Smooth muscle cell (in vitro differentiated cells): ENCODE results near the gene HLA-G. TPM values are rescaled to one million over a fixed set of nuclear protein-coding genes. Genes with fewer than 3 reads are reported as not detected.
A peak's percentile ranks its signal among the peaks of the same experiment; 100 is the strongest.

ENCODE experiments used
- DNase-seq: peaks from one replicate; lab custom pipeline; 2025; ENCODE audit not compliant: unreplicated experiment; lab: John Stamatoyannopoulos, UW
- H2AFZ ChIP-seq: fragments of 200-600 bp; sonication (generic); 2 replicates; pipeline ENCODE4 v1.6.0; 2016; ENCODE audit warnings: antibody characterized with exemption, low read depth, mild to moderate bottlenecking
- H3F3A ChIP-seq: fragments of 200-600 bp; sonication (generic); 2 replicates; pipeline ENCODE4 v1.6.0; 2017; ENCODE audit warnings: antibody characterized with exemption, low read depth
- H3K27ac ChIP-seq: fragments of 200-600 bp; sonication (generic); 2 replicates; pipeline ENCODE4 v1.5.1; 2016; ENCODE audit warnings: low read depth, mild to moderate bottlenecking
- H3K27me3 ChIP-seq: fragments of 200-600 bp; sonication (generic); 2 replicates; pipeline ENCODE4 v1.6.1; 2016; ENCODE audit warnings: low read depth, mild to moderate bottlenecking
- H3K36me3 ChIP-seq: fragments of 200-600 bp; sonication (generic); 2 replicates; pipeline ENCODE4 v1.5.1; 2016; ENCODE audit warnings: low read depth
- H3K4me1 ChIP-seq: fragments of 200-600 bp; sonication (generic); 2 replicates; pipeline ENCODE4 v1.5.1; 2016; ENCODE audit warnings: low read depth
- H3K4me2 ChIP-seq: fragments of 200-600 bp; sonication (generic); 2 replicates; pipeline ENCODE4 v1.6.0; 2016; ENCODE audit warnings: mild to moderate bottlenecking
- H3K4me3 ChIP-seq: fragments of 200-600 bp; sonication (generic); 2 replicates; pipeline ENCODE4 v1.5.1; 2016; ENCODE audit warnings: mild to moderate bottlenecking
- H3K79me2 ChIP-seq: fragments of 200-600 bp; sonication (generic); 2 replicates; pipeline ENCODE4 v1.6.0; 2016; ENCODE audit warnings: low read depth, mild to moderate bottlenecking
- H3K9ac ChIP-seq: fragments of 200-600 bp; sonication (generic); 2 replicates; pipeline ENCODE4 v1.6.0; 2016; ENCODE audit warnings: low read depth
- H3K9me3 ChIP-seq: fragments of 200-600 bp; sonication (generic); replicated peaks from 2 replicates; pipeline ENCODE4 v1.5.1; 2016; ENCODE audit warnings: low read depth
- H4K20me1 ChIP-seq: fragments of 200-600 bp; sonication (generic); 2 replicates; pipeline ENCODE4 v1.6.0; 2016; ENCODE audit warnings: low read depth
- WGBS: methylation state at CpG from one replicate; pipeline ENCODE4 v1.1.7; 2016; ENCODE audit warnings: low lambda C conversion rate; 5-methylcytosine and 5-hydroxymethylcytosine counted together
- polyA plus RNA-seq: library from polyadenylated mRNA; unstranded; fragments of >200 nt; fragmentation: Nextera tagmentation; extraction: Ambion mirVana; gene quantifications from 2 replicates; pipeline ENCODE4 v1.2.1, GENCODE V29; 2016
- total RNA-seq: library from RNA; depleted of rRNA; stranded (reverse); fragments of >200 nt; gene quantifications from 2 replicates; pipeline ENCODE4 v1.2.3, GENCODE V29; 2014
- TF ChIP-seq, protein P1 (sequence below): fragments of 200-600 bp; sonication (generic); IDR thresholded peaks from 2 replicates; pipeline ENCODE4 v1.5.1; 2017; ENCODE audit warnings: borderline replicate concordance, mild to moderate bottlenecking, antibody characterized with exemption; ENCODE audit not compliant: insufficient read depth, poor library complexity, severe bottlenecking

Gene HLA-G
- total and polyA plus RNA-seq, 2 experiments from 2014 or later: 0.22 to 1.7 TPM

- Histone ChIP-seq H3K27ac (peak overlapping the region; percentile 80), H3K27me3 (peaks cover 47% of the 10 kb centered on the region), H3K9me3 (no peaks in the 10 kb centered on the region), H3K9ac (no peak overlapping the region), H3K4me2 (peak overlapping the region; percentile 87), H3K4me1 (no peaks in the 10 kb centered on the region), H3F3A (no peaks in the 10 kb centered on the region), H3K79me2 (no peaks in the 10 kb centered on the region), H3K4me3 (peak overlapping the region; percentile 53), H4K20me1 (no peaks in the 10 kb centered on the region), H2AFZ (no peak overlapping the region), H3K36me3 (no peaks in the 10 kb centered on the region)
- WGBS: 79% methylated on average over 3 of the region's 3 CpGs
- TF ChIP-seq, protein P1, sequence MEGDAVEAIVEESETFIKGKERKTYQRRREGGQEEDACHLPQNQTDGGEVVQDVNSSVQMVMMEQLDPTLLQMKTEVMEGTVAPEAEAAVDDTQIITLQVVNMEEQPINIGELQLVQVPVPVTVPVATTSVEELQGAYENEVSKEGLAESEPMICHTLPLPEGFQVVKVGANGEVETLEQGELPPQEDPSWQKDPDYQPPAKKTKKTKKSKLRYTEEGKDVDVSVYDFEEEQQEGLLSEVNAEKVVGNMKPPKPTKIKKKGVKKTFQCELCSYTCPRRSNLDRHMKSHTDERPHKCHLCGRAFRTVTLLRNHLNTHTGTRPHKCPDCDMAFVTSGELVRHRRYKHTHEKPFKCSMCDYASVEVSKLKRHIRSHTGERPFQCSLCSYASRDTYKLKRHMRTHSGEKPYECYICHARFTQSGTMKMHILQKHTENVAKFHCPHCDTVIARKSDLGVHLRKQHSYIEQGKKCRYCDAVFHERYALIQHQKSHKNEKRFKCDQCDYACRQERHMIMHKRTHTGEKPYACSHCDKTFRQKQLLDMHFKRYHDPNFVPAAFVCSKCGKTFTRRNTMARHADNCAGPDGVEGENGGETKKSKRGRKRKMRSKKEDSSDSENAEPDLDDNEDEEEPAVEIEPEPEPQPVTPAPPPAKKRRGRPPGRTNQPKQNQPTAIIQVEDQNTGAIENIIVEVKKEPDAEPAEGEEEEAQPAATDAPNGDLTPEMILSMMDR: no peak
- DNase-seq: no peak
Observed at GRCh38 chr6:29791162-29791561, 36.5 kb upstream of the HLA-G start.

DNA sequence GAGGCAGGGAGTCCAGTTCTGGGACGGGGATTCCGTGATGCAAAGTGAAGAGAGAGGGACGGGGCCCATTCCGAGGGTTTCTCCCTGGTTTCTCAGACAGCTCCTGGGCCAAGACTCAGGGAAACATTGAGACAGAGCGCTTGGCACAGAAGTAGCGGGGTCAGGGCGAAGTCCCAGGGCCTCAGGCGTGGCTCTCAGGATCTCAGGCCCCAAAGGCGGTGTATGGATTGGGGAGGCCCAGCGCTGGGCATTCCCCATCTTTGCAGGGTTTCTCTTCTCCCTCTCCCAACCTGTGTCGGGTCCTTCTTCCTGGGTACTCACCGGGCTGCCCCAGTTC is 35.9 kb upstream of the HLA-G start:
- Histone ChIP-seq H3K9ac (peak overlapping the region; percentile 38), H3K36me3 (no peaks in the 10 kb centered on the region), H4K20me1 (no peaks in the 10 kb centered on the region), H3K4me3 (peak overlapping the region; percentile 53), H3F3A (no peaks in the 10 kb centered on the region), H3K4me2 (peak overlapping the region; percentile 87), H3K27me3 (peaks cover 47% of the 10 kb centered on the region), H3K4me1 (no peaks in the 10 kb centered on the region), H2AFZ (peak overlapping the region; percentile 93), H3K9me3 (no peaks in the 10 kb centered on the region), H3K79me2 (no peaks in the 10 kb centered on the region), H3K27ac (peak overlapping the region; percentile 80)
- no peak for DNase-seq
- WGBS: 59% methylated on average over 12 of the region's 12 CpGs
- TF ChIP-seq, protein P1: no peak

DNA sequence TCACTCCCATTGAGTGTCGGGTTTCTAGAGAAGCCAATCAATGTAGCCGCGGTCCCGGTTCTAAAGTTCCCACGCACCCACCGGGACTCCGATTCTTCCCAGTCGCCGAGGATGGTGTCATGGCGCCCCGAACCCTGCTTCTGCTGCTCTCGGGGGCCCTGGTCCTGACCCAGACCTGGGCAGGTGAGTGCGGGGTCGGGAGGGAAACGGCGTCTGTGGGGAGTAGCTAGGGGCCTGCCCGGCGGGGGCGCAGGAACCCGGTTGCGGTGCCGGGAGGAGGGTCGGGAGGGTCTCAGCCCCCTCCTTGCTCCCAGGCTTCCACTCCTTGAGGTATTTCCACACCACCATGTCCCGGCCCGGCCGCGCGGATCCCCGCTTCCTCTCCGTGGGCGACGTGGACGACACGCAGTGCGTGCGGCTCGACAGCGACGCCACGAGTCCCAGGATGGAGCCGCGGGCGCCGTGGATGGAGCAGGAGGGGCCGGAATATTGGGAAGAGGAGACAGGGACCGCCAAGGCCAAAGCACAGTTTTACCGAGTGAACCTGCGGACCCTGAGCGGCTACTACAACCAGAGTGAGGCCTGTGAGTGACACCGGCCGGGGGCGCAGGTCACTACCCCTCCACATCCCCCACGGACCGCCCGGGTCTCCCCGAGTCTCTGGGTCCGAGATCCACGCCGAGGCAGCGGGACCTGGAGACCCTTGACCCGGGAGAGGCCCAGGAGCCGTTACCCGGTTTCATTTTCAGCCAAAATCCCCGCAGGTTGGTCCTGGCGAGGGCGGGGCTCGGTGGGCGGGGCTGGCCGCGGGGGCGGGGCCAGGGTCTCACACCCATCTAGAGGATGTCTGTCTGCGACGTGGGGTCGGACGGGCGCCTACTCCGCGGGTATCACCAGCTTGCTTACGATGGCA is 35.2 kb upstream of the HLA-G start:
- H3K79me2 ChIP-seq: no peaks in the 10 kb centered on the region
- TF ChIP-seq, protein P1: peak; percentile 35
- peaks cover 47% of the 10 kb centered on the region for H3K27me3 ChIP-seq
- peak overlapping the region; percentile 53 for H3K4me3 ChIP-seq
- peak overlapping the region; percentile 80 for H3K27ac ChIP-seq
- no peaks in the 10 kb centered on the region for H3F3A ChIP-seq
- no peaks in the 10 kb centered on the region for H3K36me3 ChIP-seq
- H2AFZ ChIP-seq: peak overlapping the region; percentile 93
- H3K4me2 ChIP-seq: peak overlapping the region; percentile 87
- no peaks in the 10 kb centered on the region for H3K9me3 ChIP-seq
- H4K20me1 ChIP-seq: no peaks in the 10 kb centered on the region
- DNase-seq: no peak
- 3% methylated on average over 77 of the region's 79 CpGs for WGBS
- H3K9ac ChIP-seq: peak overlapping the region; percentile 38
- no peaks in the 10 kb centered on the region for H3K4me1 ChIP-seq

GRCh38 chr6:29793036-29793356 is 34.6 kb upstream of the HLA-G start:
- H3K9me3 ChIP-seq: no peaks in the 10 kb centered on the region
- peak overlapping the region; percentile 87 for H3K4me2 ChIP-seq
- H3K27me3 ChIP-seq: peaks cover 47% of the 10 kb centered on the region
- H4K20me1 ChIP-seq: no peaks in the 10 kb centered on the region
- H3K36me3 ChIP-seq: no peaks in the 10 kb centered on the region
- H3K27ac ChIP-seq: no peak overlapping the region
- H3K79me2 ChIP-seq: no peaks in the 10 kb centered on the region
- H3K9ac ChIP-seq: no peak overlapping the region
- H2AFZ ChIP-seq: peak overlapping the region; percentile 93
- no peak for DNase-seq
- H3K4me3 ChIP-seq: peak overlapping the region; percentile 53
- TF ChIP-seq, protein P1: no peak
- H3K4me1 ChIP-seq: no peaks in the 10 kb centered on the region
- no peaks in the 10 kb centered on the region for H3F3A ChIP-seq
- 47% methylated on average over 11 of the region's 11 CpGs for WGBS
